GM20000 (cell line): ENCODE data around the gene ANKRD60.

Experiments
- DNase-seq: peaks from one replicate; pipeline ENCODE4 v3.0.0; 2012; ENCODE audit warnings: low spot score
- CTCF ChIP-seq: IDR thresholded peaks from 2 replicates; pipeline ENCODE4 v1.5.1; 2012; ENCODE audit warnings: mild to moderate bottlenecking, control low read depth; ENCODE audit errors: extremely low read depth, missing control alignments

The ANKRD60 gene

GRCh38 chr20:58268421-58268821 lies 40.0 kb upstream of the ANKRD60 start:
- DNase-seq, result no peak
- no peak for TF ChIP-seq CTCF

- DNase-seq, result no peak
- no peak for TF ChIP-seq CTCF
Measured at GRCh38 chr20:58267389-58268215, 39.1 kb upstream of the ANKRD60 start.

- no peak for TF ChIP-seq CTCF
- no peak for DNase-seq
Measured at GRCh38 chr20:58264271-58264670, 35.8 kb upstream of the ANKRD60 start.

- DNase-seq, result no peak
- no peak for TF ChIP-seq CTCF
Measured at GRCh38 chr20:58261660-58262059, 33.2 kb upstream of the ANKRD60 start.

GRCh38 chr20:58260006-58260405 lies 31.6 kb upstream of the ANKRD60 start:
- no peak for DNase-seq
- TF ChIP-seq CTCF, result no peak

GRCh38 chr20:58256842-58257241 lies 28.4 kb upstream of the ANKRD60 start:
- DNase-seq, result no peak
- no peak for TF ChIP-seq CTCF

GRCh38 chr20:58256307-58256706 lies 27.9 kb upstream of the ANKRD60 start:
- DNase-seq, result no peak
- no peak for TF ChIP-seq CTCF
